Tongue (tissue), 2 donors: Measurements from ENCODE around the gene C16orf95. TPM values are rescaled to one million over a fixed set of nuclear protein-coding genes. Genes with fewer than 3 reads are reported as not detected.

Source experiments
- DNase-seq: peaks from one replicate; pipeline ENCODE4 v3.0.0-alpha.2; 2015
- total RNA-seq: library from RNA; depleted of rRNA; stranded (reverse); fragments of >200 nt; gene quantifications from one replicate; pipeline ENCODE4 v1.2.3, GENCODE V29; 2014

Gene C16orf95
- total RNA-seq, 1 donor from 2014 or later: 2.3 TPM

DNA sequence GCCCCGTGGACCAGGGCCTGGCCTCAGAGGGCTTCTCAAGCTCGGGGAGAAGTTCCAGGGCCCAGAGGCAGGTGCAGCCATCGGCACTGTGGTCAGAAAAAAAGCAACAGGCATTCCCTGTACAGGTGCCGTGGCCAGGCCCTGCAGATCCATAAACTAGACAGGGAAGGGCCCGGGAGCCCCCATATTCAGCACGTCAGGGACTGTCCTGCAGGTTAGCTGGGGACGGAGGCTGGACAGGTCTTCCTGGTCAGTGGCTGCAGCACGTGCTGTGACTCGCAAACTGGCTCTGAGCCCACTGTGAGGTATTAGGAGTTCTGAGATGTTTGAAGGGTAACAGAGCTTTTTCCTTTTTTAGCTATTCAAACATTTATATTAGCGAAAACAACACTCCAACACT lies 15.0 kb upstream of the C16orf95 start:
- no peak for DNase-seq

DNA sequence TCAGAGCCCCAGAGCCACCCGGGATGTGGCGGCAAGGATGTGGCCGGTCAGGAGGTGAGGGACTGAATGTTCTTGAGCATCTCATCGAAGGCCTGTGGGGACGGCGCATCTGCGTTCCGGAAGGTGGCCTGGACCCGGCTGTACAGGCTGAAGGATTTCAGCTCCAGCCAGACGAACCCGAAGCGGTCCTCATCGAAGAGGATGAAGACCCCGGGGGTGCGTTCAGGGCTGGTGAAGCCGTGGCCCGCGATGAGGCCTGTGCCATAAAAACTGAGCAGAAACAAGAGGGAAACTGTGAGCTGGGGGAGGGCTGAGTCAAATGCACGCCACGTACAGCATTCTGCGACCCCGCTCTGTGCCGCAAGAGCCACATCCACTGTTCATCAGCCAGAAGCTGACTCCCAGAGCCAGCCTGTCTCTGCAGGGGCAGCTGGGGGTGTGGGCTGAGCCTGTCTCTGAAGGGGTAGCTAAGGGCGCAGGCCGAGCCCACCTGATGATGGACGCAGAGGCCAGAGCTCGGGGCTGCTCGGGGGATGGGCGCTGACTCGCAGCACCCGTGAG lies 14.1 kb upstream of the C16orf95 start:
- no peak for DNase-seq

DNA sequence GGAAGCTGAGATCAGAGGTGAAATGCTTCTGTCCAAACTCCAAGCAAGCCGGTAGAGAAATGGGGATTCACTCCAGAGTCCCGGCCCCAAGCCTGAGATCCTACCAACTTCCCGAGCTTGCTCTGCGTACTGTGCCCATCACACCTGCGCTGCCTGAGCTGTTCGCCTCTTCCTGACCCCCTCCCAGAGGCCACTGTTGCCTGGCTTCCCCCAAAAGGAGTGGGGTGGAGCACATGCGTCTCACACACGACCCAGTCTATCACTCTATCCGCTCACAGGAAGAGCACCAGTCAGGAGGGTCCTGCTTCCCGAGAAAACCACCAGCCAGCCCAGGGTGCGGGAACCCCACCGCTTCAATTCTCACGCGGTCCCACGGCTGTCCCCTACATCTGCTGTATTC lies 13.5 kb upstream of the C16orf95 start:
- DNase-seq: no peak

DNA sequence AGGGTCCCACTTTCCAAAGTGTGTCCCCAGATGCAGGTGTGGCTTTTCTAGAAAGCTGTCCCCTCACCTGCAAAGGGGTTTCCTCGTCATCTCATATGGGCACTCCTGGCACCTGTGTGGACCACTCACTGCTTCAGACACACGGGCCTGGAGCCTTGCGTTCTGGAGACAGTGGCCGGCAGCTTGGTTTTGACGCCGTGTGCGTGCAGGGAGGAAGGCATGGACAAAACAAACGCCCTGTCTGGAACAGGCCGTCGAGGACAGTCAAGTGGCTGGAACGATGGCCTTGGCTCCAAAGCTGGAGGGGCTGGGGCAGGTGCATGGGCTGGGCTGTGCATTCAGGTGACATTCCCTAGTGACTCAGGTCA lies 13.0 kb upstream of the C16orf95 start:
- no peak for DNase-seq

DNA sequence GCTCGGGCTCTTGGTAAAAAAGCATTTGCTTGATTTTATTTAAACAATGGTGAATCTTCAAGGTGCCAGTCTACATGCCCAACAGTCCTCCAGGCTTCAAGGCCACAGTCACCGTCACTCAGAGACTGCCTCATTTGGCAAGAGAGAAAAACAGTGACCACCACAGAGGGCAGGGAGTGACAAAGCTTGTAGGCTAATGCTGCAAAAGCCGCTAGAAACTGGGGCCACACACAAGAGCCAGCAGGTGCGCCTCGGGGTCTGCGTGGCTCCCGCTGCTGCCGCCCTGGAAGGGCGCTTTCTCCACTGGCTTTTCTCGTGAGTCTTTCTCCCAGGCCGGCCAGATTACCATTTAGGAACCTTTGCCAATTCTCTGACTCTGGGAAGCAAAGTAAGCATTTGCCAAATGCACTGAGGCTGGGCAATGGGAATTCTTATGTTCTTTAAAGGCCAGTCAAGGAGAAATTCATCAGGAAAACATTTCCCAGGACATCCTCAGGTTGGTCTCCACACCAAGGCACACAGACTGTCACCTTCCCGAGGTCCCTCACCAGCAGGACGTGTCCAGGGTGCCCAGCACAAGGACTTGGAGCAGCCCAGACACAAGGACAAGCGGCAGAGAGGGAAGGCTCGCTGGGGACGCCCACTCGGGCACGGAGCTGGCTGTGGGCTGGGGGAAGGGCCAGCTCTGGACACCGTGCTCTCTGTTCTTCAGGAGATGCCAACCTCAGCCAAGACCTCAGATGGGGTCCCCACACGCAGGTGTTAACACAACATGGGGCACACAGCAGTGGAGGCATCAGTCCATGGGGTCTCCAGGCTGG lies 12.5 kb upstream of the C16orf95 start:
- no peak for DNase-seq

DNA sequence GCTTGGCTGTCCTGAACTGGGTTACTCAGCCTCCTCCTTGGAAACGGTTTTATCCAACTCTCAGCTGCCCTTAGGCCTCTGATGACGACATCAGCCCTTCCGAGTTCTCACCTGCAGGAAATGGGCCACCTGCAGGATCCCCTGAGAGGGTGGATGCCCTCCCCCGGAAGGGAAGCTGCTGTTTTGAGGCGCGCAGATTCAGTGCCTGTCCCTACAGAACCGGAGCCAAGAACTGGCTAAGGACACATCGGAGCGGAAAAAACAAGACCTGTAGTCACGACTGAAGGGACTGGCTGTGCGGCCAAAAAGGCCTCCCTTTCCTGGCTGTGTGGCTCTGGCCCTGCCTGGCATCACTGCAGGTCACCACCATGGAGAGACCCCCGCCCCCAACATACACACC lies 11.7 kb upstream of the C16orf95 start:
- no peak for DNase-seq

DNA sequence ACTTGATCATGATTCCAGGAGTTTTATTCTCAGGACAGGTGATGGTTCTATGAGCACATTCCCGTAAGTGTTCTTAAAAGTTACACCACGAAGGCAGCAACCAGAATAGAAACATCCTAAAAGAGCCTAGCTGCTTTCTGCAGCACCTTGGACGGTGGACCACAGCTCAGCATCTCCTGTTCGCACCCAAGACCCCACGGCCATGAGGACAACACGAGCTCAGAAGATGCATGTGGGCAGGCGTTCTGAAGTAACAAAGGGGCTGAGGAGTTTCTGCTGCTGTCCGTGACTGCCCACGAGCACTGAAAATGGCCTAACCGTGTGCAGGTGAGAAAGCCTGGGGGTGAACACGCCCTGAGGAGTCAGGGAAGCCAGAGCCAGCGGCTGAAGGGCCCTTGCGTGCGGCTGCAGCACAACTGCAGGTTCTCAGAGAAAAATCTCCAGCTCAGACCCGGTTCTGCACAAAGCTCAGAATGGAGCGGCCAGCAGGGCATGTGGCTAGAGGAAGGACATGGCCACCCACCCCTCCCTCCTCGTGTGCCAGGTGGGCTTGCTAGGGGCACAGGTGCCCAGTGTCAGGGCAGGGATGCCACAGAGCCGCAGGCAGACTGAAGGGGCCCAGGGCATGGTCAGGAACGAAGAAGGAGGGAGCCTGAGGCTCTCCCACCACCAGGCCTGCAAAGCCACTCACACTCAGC lies 10.8 kb upstream of the C16orf95 start:
- no peak for DNase-seq

DNA sequence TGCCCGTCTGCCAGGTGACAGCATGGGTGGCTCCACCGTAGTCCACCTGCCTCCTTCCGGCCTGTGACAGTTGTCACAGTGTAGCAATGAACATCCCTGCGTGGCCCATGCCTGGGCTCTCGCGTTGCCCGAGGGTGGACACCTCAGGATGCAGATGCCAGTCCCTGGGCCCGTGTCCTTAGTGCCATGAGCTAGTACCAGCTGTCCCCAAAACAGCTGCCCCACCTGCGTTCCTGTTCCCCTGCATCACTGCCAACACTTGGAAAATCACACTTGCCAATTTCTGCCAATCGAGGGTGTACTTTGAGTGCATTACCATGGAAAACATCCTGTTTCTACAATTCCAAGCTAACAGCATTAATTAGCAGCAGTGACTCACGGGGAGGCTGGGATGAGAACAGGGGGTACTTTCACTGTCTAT lies 9.0 kb upstream of the C16orf95 start:
- no peak for DNase-seq

DNA sequence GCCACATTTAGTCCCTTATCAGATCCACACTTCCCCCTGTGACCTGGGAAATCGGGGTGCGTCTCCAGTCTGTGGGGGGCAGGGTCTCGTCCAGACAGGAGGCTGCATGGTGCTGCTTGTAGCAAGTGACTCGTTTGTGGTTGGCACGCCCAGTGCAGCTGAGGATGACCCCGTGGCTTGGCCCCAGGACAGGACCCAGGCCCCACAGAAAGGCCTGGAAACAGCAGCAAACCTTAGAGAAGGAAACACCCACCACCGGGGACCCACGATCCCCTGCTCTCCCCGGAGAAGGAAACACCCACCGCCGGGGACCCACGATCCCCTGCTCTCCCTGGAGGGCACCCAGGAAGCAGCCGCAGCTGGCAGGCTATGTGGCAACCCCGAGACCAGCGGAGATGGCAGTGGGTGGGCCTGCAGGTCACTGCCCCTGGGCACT lies 8.2 kb upstream of the C16orf95 start:
- DNase-seq: no peak

DNA sequence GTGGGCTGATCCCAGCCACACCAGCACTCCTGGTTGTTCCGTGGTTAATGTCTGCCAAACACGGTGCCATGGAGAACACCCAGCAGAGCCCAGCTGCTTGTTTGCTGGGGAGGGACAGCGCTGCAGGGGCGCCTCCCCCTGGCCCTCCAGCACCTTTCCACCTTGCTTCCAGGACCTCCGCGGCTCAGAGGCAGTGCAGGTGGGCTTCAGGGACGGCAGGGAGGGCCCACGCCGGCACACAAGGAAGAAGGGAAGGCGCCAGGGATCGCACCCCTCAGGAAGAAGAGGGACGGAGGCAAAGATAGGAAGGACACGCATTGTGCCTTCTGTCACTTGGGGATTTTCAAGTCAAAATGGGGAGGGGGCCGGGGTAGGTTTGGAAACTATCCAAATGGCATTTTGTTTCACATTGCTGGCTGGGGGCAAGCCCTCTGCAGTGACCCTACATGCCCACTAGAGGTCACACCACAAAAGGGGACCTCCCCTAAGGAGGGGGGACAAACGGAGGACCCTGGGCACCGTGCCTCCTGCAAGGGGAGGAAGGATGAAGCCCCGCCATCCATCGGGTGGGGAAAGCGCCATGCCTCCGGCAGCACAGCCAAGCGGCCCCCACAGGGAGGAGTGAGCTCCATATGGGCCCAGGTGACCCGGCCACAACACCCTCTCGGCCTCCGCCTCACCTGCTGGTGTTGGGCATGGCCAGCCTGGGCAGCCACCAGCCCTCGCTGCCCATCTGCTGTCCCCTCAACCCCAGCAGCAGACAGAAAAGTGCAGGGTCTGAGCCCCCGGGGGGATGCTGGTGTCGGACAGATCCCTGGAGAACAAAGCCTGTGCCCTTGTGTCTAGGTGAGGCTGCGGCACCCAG lies 7.5 kb upstream of the C16orf95 start:
- peak; percentile 55 for DNase-seq

DNA sequence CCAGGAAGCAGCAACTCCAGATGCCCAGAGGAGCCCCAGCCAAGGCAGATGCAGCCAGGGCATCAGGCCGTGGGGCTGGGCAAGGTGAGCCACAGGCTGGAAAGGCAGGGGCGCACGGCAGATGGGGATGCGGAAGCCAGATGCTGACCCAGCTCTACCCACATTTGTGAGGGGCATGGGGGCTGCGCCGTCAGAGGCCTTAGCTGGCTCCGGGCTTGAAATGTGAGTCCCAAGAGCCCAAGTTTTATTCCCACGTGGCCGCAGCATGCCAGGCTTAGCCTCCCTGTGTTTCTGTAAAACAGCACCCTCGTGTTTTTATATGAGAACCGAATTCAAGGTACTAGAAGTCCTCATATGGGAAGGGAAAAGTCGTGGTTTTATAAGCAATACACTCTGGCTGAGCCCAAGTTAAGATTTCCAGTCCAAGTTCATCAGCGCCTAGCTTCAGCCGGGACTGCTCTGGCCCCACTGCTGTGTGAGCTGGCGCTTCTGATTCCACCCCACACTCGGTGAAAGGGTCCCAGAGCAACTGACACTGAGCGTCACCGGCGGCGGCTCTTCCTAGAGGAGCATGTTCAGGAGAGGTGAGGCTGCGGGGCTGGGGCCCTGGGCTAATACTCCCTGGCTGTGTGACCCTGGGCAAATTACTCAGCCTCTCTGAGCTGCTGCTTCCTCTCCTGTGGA lies 6.7 kb upstream of the C16orf95 start:
- DNase-seq: no peak

DNA sequence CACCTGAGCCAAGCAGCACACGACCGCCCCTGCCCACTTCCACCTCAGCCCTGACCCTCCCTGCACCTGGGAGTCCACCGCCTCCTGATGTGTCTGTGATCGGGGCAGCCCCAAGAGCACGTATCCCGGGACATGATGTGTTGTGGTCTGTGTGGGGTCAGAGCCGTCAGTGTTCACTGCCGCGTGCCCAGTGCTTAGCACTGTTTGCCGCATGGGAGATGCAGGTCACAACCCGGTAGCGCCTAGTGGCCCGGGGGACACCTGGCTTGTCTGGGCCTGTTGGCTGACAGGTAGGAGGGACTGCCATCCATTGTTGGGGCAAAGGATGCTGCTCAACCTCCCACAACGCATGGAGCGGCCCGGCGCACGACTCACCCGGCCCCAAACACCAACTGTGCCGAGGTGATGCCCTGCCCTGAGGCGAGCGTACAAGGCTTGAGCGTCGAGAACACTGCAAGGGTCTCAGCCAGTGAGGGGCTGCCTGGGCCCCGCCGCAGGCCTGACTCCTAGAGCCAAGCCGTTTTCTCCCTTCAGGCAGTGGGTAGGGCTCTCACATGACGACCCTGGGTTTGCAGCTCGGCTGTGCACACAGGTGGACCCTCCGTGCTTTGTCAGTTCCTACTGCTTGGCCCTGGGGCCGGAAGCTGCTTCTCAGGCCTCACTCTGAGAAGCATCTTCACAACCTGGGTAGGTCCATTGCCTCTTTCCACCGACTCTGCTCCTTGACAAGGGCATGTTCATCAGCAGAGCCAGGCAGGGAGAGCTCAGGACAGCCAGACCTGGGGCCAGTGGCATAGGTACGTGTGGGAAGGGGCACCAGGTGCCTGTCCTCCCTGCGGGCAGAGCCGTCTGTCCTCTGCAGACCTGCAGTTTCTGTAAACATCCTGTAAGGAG lies 5.9 kb upstream of the C16orf95 start:
- DNase-seq: no peak

DNA sequence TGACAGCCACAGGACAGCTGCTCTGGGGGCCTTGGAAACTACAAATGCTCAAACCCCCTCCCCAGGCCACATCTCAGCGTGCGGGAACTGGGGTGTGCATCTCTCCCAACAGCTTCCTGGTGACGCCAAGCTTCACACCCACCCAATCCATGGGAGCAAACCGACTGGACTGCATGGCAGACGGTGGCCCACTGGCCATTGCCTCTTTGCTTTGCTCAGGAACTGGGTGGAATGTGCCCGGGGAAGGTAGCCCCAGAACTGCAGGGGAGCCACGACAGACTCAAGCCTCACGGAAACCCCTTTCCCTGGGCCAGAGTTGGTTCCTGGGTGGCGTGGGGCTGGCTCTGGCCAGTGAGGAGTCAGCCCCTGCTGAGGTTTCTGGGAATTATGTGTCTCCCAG lies 5.2 kb upstream of the C16orf95 start:
- DNase-seq: no peak

DNA sequence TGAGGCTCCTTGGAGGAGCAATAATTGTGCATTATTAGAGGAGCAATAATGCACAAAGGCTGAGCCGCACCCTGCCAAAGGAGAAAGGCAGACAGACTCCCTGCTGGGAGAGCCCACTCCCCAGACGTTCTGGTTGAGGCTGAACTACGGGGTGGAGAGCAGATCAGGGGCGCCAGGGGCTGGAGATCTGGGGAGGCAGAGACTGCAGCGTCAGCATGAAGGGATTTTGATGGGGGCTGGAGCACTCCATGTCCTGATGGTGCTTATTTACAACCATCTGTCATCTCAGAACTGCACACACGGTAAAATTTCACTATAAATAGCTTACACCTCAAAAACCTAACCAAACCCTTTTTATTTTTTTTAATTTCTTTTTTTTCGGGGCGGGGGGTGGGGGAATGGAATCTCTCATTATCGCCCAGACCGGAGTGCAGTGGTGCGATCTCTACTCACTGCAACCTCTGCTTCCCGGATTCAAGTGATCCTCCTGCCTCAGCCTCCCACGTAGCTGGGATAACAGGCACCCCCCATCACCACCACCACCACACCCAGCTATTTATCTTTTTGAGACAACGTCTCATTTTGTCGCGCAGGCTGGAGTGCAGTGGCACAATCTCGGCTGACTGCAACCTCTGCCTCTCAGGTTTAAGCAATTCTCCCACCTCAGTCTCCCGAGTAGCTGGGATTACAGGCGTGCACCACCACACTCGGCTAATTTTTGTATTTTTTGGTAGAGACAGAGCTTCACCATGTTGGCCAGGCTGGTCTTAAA lies 4.3 kb upstream of the C16orf95 start:
- no peak for DNase-seq

DNA sequence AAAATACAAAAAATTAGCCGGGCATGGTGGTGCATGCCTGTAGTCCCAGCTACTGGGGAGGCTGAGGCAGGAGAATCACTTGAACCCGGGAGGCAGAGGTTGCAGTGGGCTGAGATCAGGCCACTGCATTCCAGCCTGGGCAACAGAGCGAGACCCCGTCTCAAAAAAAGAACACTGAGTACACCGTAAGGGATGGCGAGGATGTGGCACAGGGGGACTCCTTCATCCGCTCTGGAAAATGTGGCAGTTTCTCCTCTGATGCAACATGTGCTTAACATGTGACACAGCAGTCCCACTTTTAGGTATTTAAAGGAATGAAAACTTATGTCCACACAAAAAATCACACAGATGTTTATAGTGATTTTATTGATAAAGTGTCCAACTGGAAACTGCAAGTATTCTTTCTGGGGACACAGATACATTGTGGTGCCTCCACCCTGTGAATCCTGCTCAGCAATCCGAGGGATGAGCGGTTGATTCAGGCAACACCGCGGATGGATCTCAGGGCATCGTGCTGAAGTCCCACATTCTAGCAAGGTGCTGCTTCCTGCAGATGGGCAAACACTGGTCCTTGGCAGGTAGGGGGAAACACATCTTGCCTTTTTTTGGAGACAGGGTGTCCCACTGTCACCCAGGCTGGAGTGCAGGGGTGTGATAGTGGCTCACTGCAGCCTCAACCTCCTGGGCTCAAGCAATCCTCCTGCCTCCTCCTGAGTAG lies 3.5 kb upstream of the C16orf95 start:
- no peak for DNase-seq

DNA sequence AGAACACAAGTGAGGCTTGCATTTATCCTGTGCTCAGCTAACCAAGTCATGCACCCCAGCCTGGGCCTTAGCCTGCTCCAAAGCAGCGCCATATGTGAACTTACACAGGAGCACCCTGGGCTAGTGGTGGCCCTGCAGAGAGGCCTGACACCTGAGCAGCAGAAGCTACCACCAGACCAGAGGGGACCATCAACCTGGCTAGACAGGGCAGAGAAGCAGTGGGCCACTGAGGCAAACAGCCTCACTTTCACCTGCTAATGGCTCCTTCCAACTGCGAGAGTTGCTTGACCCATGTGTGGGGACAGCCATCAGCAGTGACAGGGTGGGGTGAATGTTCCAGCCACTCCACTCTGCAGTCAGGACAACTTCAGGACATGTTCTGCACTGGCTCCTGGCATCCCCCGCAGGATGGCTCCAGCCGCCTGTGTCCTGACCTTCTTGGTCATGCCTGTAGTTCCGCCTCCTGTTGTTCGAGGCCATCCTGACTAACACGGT lies 2.9 kb upstream of the C16orf95 start:
- DNase-seq: no peak

DNA sequence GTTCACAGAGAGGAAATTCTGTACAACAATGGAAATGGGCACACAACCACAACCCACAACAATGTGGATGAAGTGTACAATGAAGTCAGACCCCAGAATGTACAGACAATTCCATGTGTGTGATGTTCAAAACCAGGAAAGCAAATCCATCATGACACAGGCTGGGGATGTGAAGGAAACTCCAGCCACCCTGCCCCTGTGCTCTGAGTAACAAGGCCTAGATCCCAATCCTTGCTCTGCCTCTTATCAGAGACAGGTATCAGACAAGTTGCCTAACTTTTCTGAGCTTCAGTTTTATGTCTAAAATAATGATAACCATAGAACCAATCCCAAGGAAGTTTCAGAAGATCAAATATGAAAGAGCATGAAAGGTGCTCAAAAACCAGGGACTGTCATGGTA lies 1.8 kb upstream of the C16orf95 start:
- DNase-seq: no peak

DNA sequence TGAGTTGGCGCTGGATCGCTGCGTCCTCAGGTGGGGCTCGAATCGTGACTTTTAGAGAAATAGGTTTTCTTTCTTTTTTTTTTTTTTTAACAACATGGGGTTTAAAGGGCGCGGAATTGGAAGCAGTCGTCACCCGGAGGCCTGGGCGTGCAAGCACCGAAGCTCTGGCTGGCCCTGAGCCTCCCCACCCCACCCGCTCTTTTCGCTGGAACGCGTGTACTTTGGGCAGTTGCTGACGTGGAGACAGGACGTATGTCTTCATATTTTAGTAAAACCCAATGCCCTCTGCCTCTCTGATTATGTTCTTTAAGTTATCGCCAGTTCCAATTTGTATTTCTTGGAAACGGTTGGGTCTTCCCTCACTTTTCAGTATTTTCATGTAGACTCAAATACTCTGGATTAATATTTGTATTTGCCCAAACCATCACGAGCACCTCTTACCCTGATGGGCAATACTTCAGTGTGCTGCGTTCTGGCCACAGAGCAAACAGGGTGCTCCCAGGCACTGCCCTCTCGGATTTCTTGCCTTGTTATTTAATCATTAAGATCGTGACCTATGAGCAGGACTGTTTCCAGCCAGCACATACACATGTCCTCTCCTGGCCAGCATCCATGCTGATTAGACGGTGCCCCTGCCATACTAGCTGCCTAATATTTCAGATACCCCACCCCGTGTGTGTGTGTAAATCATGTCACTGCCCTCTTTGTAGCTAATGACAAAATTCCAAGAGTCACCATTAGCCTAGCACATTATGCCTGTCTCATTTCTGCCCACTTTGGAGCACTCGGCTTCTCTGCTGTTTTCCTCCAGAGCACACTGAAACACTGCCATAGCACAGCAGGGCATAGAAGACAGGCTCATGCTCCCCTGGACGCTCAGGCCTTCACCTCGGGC lies 805 bp upstream of the C16orf95 start:
- peak; percentile 73 for DNase-seq
